Myocyte (in vitro differentiated cells): Measurements from ENCODE around the gene UBE2V1. TPM values are rescaled to one million over a fixed set of nuclear protein-coding genes. Genes with fewer than 3 reads are reported as not detected.
"Not testable (repeated sequence)": the region's sequence is repeated elsewhere in the genome, so short reads cannot be mapped to it uniquely, and the experiment has no call there.

Source experiments
- DNase-seq: peaks from one replicate; pipeline ENCODE4 v3.0.0-alpha.2; 2012; ENCODE audit warnings: low read depth
- total RNA-seq: library from RNA; depleted of rRNA; stranded (reverse); fragments of >200 nt; gene quantifications from 2 replicates; pipeline ENCODE4 v1.2.3, GENCODE V29; 2014

UBE2V1 gene
- total RNA-seq, 1 donor from 2014 or later = 86.8 TPM

GRCh38 chr20:50115591-50116367 is 2.8 kb upstream of the UBE2V1 start:
- peak; percentile 97 for DNase-seq

GRCh38 chr20:50115041-50115512 is 2.1 kb upstream of the UBE2V1 start:
- no peak for DNase-seq

DNA sequence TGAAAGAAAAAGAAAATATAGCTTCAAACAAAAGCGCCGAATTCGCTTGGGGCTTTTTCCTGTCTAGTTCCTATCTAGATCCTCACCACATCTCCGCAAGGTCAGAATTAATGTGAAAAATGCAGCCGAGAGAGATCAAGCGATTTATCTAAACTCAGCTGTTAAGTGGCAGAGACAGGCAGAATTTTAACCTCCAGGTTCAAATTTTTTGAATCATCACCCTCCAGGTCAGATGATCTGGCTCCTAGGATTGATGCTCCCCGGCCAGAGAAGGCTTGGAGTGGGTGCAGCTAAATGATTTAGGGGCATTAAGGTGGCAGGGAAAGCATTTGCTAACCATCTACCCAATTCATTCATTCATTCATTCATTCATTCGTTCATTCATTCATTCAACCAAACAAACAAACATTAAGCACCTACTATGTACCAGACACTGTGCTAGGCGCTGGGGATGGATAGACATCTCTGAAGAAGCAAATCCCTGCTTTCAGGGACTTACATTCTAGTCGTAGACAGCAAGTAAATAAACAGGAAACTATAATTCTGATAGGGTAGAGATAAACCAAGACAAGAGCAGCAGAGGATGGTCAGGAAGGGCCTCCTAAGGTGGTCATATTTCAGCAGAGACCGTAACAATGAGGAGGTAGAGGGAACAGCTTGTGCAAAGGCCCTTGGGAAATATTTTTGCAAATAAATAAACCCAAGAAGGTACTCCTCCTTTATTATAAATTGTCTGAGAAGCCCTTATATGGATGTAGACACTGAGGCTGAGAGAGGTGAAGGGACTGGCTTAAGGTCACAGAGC is 672 bp upstream of the UBE2V1 start:
- DNase-seq = no peak

- DNase-seq = no peak
These were observed 988 bp downstream of the UBE2V1 start for GRCh38 chr20:50111829-50112495.

GRCh38 chr20:50111120-50111828 is 1.7 kb downstream of the UBE2V1 start:
- DNase-seq = peak; percentile 48

- peak; percentile 35 for DNase-seq
These were observed 2.6 kb downstream of the UBE2V1 start for GRCh38 chr20:50110141-50111047.

DNA sequence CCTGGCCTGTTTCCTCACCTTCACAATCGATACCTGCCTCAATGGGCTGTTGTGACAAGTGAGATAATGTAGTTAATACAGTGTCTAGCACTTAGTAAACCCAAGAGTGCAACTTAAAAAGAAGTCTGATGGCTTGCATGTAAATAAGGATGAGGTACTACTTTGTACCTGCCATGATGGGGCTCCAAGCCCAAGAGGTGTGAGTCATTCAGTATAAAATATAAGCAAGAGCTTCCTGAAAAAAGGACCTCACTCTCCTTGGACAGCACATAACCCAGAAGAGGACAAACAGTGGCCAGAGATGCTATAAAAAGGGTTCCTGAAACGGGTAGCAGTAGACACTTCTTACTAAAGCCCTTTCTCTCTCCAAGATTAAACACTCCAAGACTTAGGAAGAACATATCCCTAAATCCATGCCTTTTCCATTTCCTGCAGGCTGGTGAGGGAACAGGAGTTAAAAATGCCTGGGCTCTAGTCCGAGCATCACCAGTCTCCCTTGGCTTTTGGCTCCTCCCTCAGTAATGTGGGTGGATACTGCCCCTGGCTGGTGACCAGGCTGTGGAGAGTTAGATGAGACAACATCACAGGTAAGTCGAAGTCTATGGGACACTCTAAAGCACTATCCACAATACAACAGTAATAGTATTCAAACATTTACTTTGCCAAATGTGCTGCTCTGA is 4.3 kb downstream of the UBE2V1 start:
- no peak for DNase-seq

- DNase-seq = no peak
These were observed 5.1 kb downstream of the UBE2V1 start for GRCh38 chr20:50107796-50108331.

GRCh38 chr20:50107086-50107660 is 5.8 kb downstream of the UBE2V1 start:
- no peak for DNase-seq

DNA sequence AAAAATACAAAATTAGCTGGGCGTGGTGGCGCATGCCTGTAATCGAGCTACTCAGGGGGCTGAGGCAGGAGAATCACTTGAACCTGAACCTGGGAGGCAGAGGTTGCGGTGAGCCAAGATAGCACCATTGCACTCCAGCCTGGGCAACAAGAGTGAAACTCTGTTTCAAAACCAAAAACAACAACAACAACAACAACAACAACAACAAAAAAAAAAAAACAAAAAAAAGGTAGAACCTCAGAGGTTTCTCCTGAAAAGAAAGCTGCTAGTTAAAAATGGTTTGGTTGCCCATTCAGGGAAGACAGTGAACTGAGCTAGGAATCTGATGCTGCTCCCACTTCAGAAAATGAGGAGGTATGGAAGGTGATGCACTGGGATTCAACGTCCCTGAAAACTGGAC is 6.3 kb downstream of the UBE2V1 start:
- not testable (repeated sequence) for DNase-seq

- DNase-seq = not testable (repeated sequence)
These were observed 9.4 kb downstream of the UBE2V1 start for GRCh38 chr20:50103464-50104107.

DNA sequence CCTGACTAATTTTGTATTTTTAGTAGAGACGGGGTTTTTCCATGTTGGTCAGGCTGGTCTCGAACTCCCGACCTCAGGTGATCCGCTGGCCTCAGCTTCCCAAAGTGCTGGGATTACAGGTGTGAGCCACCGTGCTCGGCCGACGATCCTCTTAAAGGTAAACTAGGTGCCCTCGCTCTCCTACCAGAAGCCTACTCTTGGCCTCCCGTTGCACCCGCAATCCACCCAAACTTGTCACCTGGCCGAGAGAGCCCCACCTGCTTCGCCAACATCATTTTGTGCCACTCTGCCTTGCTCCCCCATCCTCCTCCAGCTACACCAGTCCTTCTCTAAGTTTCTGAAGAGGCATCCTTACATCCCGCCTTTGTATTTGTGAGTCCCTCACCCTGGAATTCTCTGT is 10.4 kb downstream of the UBE2V1 start:
- not testable (repeated sequence) for DNase-seq

- no peak for DNase-seq
These were observed 11.1 kb downstream of the UBE2V1 start for GRCh38 chr20:50101887-50102286.

DNA sequence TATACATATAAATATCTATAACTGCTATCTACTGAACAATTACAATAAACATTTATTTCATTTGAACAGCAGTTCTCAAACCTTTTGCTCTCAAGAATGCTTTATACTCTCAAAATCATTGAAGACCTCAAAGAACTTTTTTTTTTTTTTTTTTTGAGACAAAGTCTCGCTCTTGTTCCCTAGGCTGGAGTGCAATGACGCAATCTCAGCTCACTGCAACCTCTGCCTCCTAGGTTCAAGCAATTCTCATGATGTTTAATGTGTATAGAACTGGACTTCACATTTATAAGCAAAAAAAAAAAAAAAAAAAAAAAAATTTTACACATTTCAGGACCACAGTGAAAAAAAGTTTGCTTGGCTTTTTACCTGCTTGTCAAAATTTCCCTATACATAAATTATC is 11.7 kb downstream of the UBE2V1 start:
- DNase-seq = no peak

- DNase-seq = no peak
These were observed 12.4 kb downstream of the UBE2V1 start for GRCh38 chr20:50100552-50100951.

DNA sequence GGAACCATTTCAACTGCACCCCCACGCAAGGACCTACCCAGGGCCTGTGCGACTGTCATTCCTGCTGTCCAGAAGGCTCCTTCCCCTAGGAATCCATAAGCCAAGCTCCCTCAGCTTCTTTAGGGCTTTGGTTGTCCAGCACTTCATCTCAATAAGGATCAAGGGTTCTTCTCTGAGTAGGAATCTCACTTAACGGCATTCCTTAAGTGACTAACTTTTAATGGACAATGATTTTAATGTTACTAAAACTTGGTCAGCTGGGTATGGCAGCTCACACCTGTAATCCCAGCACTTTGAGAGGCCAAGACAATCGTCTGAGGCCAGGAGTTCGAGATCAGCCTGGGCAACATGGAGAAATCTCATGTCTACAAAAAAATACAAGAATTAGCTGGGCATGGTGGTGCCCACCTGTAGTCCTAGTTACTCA is 13.4 kb downstream of the UBE2V1 start:
- DNase-seq = no peak

DNA sequence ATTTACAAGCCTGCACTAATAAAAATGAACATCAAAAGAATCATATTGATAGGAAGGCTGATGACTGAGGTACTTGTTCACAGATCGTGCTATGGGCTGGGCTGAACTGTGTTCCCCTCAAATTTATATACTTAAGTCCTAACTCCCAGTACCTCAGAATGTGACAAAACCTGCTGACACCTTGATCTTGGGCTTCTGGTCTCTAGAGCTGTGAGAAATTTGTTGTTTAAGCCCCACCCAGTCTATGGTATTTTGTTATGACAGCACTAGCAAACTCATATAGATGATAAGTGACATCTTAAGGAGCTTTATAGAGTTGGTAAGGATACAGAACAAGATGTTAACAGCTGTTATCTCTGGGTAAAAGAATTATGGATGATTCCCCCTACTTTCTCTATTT is 13.8 kb downstream of the UBE2V1 start:
- no peak for DNase-seq

GRCh38 chr20:50098259-50098658 is 14.7 kb downstream of the UBE2V1 start:
- DNase-seq = no peak
